Mesothelial cell of epicardium (in vitro differentiated cells): ENCODE measurements around the gene ZNF225. TPM values are rescaled to one million over a fixed set of nuclear protein-coding genes. Genes with fewer than 3 reads are reported as not detected.

ENCODE experiments used
- DNase-seq, 2 experiments: peaks; one replicate each; pipeline ENCODE4 v3.0.0; 2021; ENCODE audit warnings: low spot score in 2 of 2; ENCODE audit not compliant: unreplicated experiment in 2 of 2
- H3K27ac Mint-ChIP-seq: 2 replicates; pipeline ENCODE4 v1.8.0; 2021; ENCODE audit warnings: mixed read lengths
- H3K27me3 Mint-ChIP-seq: 2 replicates; pipeline ENCODE4 v1.8.0; 2021; ENCODE audit warnings: low read depth, mixed read lengths
- H3K36me3 Mint-ChIP-seq: 2 replicates; pipeline ENCODE4 v1.8.0; 2021; ENCODE audit warnings: mixed read lengths
- H3K4me1 Mint-ChIP-seq: 2 replicates; pipeline ENCODE4 v1.8.0; 2021; ENCODE audit warnings: mixed read lengths
- H3K4me3 Mint-ChIP-seq: 2 replicates; pipeline ENCODE4 v1.8.0; 2021; ENCODE audit warnings: mild to moderate bottlenecking, moderate library complexity, mixed read lengths
- H3K9me3 Mint-ChIP-seq: 2 replicates; pipeline ENCODE4 v1.8.0; 2021; ENCODE audit warnings: mixed read lengths
- CTCF ChIP-seq: fragments of 200-600 bp; sonication (generic); IDR thresholded peaks from one replicate; pipeline ENCODE4 v1.5.0; 2021; ENCODE audit warnings: antibody characterized with exemption; ENCODE audit not compliant: unreplicated experiment
- total RNA-seq: library from RNA; stranded (reverse); gene quantifications from 3 replicates; pipeline ENCODE4 v1.2.1, GENCODE V29; 2021

ZNF225 gene
- total RNA-seq, 1 donor from 2014 or later: 7.4 TPM

- Mint-ChIP-seq H3K9me3 (peaks cover 5% of the 10 kb centered on the region), H3K4me3 (no peak overlapping the region), H3K36me3 (peaks cover 27% of the 10 kb centered on the region), H3K27ac (no peak overlapping the region), H3K4me1 (peaks cover 17% of the 10 kb centered on the region), H3K27me3 (no peaks in the 10 kb centered on the region)
- no peak for DNase-seq
- TF ChIP-seq CTCF: no peak
Measured at GRCh38 chr19:44076325-44076724, 36.9 kb upstream of the ZNF225 start.

DNA sequence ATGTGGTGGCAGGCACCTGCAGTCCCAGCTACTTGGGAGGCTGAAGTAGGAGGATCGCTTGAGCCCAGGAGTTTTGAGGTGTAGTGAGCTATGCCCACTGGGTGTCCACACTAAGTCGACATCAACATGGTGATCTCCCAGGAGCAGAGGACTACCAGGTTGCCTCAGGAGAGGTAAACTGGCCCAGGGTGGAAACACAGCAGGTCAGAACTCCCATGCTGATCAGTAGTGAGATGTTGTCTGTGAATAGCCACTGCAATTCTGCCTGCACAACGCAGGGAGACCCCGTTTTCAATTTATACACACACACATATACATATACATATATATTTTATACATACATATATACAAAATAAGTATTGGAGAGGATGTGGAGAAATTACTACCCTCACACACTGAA, 21.1 kb upstream of the ZNF225 start:
- TF ChIP-seq CTCF: no peak
- Mint-ChIP-seq H3K4me1 (peaks cover 11% of the 10 kb centered on the region), H3K36me3 (peaks cover 14% of the 10 kb centered on the region), H3K9me3 (no peaks in the 10 kb centered on the region), H3K27me3 (peaks cover 4% of the 10 kb centered on the region), H3K27ac (no peak overlapping the region), H3K4me3 (no peak overlapping the region)
- no peak for DNase-seq

GRCh38 chr19:44093931-44094765, 19.1 kb upstream of the ZNF225 start, which contains the start of gene ZNF224:
Gene ZNF224 (plus strand): TSS chr19:44094361. CDS start chr19:44097874, 3,513 bp downstream.
- TF ChIP-seq CTCF: no peak
- H3K9me3 Mint-ChIP-seq: no peaks in the 10 kb centered on the region
- peak; percentile 77 to 87 for DNase-seq
- H3K27me3 Mint-ChIP-seq: peaks cover 4% of the 10 kb centered on the region
- peak within 1 kb of the TSS; percentile 99 for H3K4me3 Mint-ChIP-seq
- H3K27ac Mint-ChIP-seq: peak within 1 kb of the TSS; percentile 92
- H3K36me3 Mint-ChIP-seq: peaks cover 22% of the 10 kb centered on the region
- peaks cover 11% of the 10 kb centered on the region for H3K4me1 Mint-ChIP-seq

DNA sequence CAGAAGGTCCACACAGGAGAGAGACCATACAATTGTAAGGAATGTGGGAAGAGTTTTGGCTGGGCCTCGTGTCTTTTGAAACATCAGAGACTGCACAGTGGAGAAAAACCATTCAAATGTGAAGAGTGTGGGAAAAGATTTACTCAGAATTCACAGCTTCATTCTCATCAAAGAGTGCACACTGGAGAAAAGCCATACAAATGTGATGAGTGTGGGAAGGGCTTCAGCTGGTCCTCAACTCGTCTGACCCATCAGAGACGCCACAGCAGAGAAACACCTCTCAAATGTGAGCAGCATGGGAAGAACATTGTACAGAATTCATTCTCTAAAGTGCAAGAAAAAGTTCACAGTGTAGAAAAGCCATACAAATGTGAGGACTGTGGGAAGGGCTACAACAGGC, 5.4 kb upstream of the ZNF225 start:
- no peak for TF ChIP-seq CTCF
- Mint-ChIP-seq H3K36me3 (peaks cover 78% of the 10 kb centered on the region), H3K27me3 (no peaks in the 10 kb centered on the region), H3K9me3 (peaks cover 71% of the 10 kb centered on the region), H3K27ac (no peak overlapping the region), H3K4me1 (peaks cover 7% of the 10 kb centered on the region), H3K4me3 (no peak overlapping the region)
- no peak for DNase-seq

DNA sequence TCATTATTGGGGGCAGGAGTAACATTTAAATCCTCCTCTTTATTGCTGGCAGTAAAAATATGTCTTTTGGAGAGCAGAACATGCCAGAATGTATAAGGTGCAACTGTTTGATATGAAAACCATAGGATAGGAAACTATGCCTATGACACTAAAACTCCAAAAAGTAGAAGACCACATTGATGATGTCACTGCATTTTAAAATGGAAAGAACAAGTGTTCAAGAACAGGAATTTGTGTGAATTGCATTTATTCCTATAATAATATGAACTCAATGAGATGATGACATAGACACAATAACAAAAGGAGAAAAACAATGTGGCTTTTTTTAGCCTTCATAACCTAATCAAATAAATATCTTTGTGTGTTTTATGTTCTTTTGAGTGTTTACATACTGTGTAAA, 3.7 kb upstream of the ZNF225 start:
- Mint-ChIP-seq H3K4me1 (peaks cover 13% of the 10 kb centered on the region), H3K4me3 (no peak overlapping the region), H3K27ac (no peak overlapping the region), H3K27me3 (no peaks in the 10 kb centered on the region), H3K36me3 (peaks cover 61% of the 10 kb centered on the region), H3K9me3 (peaks cover 60% of the 10 kb centered on the region)
- no peak for DNase-seq
- TF ChIP-seq CTCF: no peak
